Stimulated activated CD4-positive, alpha-beta T cell treated with anti-CD3 and anti-CD28 coated beads, TNF-alpha, amount 100 ng/mL, for 4 hours (primary cell): ENCODE measurements around the gene IZUMO4.

Experiments
- DNase-seq, 3 experiments: peaks; one replicate each; pipeline ENCODE4 v3.0.0-alpha.2; 2020; ENCODE audit warnings: low read depth in 3 of 3

Gene IZUMO4

DNA sequence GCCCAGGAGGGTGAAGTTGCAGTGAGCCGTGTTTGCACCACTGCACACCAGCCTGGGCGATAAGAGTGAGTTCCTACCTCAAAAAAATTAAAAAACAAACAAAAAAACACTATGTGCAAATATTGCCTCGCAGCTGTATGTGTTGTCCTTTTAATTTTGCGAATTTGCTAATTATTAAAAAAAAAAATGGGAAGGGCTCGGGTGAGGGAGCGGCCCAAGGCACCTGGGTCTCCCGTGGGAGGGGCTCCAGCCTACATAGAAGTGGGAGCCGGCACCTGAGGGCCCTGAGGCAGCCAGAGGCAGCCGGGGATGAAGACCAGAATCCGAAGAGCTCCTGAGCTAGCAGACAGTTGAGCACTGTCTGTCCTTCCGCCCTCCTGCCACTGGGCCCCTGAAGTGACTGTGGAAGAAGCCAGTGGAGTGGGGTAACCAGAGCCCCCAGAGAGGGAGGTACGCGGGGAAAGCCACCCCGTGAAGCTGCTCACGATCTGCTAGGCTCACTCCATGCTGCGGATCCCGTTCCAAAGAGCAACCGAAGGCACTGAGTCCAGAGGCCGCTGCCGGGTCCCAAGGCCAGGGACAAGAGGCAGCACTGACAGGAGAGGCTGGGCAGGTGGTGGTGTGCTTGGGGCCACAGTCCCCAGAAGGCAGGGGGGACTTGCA, 6.5 kb downstream of the IZUMO4 start:
- no peak for DNase-seq

DNA sequence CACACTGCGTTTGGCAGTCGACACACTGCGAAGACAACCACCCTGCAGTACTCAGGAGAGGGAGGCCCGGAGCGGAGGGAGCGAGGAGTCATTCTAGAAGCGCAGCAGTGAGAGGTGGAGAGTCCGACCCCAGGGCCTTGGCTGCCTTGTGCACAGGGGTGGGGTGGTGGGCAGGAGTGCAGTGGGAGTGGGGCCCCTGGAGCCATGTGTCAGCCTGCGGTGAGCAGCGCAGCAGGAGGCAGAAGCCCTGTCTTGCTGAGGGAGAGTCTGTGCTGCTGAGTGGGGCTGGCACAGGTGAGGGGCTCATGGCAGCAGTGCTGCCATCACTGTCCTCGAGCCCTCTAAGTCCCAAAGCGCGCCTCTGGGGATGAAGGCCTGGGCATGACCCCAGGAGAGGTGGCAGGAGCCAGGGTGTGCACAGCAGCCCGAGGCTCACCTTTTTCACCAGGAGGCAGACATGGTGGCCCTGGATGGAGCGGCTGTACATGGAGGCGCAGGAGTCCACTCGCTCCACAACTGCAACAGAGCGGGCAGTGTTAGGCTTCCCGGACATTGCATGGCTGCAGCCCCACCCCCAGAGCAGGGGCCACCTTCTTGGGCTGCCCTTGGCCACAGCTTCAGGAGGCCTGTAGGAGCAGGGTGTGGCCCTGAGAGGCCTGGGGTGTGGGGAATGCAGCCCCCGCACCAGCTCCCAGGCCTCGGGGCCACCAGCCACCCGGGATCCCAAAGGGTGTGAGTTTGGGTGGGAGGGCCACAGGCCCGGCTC, 11.7 kb downstream of the IZUMO4 start:
- no peak for DNase-seq

DNA sequence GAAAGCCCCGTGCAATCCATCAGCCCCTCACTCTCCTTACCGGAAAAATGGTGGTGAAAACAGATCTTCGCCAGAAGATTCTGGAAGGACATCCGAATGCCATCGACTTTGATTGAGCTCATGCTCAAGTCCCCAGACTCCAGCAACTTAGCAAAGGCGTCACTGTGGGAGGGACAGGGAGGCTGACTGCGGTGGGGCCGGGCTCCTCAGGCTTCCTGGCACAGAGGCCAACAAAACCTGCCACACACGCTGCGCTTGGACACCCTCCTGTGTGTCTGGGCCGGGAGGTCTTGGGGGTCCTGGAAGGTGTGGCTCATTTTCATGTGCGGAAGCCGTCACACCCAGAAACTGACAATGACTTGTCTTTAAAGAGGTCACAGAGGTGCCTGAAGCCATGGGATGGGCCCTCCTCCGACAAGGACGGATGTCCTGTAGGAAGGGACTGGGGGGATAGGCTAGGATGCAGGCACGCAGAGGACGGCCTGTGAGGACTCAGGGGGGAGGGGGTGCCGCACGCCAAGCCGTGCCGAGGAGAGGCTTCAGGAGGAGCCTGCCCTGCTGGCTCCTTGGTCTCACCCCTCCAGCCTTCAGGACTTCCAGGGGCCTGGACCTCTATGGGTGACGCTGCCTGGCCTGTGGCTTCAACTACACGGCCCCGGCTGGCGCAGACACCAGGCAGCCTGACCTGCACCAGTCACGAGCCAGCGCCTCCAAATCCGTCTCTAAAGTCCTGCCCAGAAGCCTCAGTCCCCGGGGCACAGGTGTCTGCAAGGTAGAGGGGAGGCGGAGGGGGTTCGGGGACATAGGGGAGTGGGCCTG, 12.5 kb downstream of the IZUMO4 start:
- DNase-seq: no peak

DNA sequence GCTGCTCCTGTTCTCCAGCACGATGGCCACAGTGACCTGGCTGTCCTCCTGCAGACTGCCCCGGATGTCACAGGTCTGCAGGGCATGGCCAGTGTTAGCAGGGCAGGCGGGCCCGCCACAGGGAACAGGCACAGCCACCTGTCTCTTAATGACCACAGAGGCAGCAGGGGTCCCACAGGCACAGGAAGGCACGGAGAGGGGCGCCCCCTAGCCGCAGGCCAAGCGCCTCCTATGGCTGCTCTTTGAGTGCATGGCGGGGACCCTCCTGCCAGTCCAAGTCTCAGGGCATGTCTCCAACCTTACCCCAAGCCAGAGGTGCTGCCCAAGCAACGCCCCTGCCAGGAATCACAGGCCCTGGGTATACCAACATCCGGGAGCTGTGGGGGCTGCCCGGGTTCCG, 14.1 kb downstream of the IZUMO4 start:
- DNase-seq: no peak

DNA sequence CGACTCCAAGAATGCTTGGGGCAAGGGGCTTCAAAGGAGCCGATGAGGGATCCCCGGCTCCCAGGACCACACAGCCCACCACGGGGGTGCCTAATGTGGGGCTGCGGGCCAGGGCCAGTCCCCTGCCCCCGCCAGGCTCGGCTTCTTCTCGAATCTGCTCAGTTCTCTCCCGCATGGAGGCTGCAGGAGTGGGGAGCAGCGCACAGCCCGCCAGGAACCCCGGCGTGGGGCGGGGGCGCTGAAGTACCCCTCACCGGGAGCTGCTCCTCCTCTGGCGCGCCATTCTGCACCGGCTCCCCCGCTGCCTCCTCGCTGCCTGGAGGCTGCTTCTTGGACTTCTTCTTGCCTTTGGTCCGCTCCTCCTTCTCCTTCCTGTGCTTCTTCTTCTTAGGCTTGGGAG, 14.7 kb downstream of the IZUMO4 start:
- DNase-seq: no peak

DNA sequence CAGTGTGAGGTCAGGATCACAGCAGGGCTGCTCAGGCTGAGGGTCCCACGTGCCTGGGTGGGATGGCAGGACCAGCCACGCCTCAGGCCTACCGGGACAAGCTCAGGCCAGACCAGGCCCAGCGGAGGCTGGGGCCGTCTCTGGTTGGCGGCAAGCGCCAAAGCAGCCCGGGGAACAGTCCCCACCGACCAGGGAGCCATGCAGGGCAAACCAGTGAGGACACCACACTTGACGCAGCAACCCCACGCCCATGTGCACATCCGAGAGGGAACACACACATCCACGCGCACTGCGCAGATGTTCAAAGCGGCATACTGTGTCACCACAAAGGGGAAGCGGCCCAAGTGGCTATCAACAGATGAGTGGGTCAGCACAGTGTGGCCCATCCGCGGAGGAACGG, 15.2 kb downstream of the IZUMO4 start:
- no peak for DNase-seq

DNA sequence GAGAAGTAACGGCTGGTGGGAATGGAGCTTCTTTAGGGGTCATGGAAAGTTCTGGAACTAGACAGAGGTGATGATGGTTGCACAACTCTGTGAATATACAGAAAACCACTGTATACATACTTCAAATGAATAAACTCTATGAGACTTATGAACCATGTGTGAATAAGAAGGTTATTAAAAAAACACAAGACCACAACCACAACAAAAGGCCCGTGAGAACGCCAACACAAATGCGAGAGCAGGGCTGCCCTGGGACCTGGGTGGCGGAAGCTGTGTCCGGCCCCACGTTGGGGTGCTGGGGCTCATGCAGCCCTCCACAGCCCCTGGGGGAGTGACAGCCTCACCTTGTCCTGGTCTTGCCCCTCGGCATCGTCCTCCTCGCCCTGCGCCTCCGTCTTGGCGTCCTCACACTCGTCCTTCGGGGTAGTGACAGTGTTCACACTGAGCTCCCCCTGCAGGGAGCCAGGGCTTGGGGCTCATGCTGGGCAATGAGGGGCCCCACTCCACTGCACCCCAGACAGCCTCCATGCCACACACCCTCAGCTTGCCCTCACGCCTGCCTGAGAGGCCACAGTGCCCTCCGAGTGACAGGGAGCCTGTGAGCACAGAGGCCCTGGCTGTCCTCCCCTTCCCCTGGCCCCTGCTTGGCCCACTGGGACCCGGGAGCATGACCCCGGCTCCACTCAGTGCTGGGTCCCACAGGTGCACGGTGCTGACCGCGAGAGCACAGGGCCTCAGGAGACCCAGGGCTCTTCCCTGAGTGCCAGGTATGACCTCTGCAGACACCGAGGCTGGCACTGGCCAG, 16.0 kb downstream of the IZUMO4 start:
- no peak for DNase-seq

DNA sequence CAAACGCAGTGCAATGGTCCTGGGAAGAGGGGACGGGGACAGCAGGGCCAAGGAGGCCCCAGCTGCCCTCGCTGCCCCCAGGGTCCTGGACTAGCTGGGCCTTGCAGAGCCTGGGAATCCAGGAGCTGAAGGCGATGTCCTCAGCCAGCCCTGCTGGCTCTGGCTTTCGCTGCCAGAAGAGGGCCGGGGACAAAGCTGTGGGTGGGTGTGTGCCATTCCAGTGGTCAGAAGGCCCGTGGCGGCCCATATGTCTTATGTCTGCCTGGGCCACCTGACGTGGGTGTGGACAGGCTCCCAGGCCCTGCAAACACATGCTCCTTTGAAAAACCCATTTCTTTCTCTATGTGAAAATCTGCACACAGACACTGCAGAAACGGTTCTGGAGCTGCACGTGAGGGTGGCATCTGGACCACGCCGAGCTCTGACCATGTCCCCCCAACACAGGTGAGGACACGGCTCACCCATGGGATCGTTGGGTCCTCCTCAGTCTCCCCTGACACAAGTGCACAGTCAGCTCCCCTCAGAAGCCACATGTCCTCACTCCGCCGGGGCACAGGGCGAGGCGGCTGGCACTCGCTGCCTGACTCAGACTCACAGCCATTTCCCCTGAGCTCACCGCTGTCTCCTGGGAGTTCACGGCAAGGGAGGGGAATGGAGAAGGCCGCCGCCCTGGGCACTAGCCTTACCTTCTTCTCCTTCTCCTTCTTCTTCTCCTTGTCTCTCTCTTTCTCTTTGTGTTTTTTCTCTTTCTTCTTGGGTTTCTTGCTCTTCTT, 16.9 kb downstream of the IZUMO4 start:
- no peak for DNase-seq

DNA sequence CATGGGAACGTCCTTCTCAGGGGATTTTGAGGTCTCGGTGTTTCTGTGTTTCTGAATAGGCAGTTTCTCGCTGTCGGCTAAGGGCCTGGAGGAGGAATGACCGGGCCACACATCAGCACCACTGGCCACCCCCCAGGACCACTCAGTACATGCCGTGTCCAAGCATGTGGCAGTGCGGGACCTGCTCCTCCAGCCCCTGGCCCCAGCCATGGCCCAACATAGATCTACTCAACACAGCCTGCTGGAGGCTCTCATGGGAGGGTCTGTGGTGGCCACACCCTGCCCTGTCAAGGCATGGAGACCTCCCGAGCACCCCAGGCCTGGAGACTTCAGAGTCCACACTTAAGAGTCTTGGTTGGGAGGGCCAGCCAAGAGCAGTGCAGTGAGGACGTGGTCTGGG, 17.5 kb downstream of the IZUMO4 start:
- no peak for DNase-seq

DNA sequence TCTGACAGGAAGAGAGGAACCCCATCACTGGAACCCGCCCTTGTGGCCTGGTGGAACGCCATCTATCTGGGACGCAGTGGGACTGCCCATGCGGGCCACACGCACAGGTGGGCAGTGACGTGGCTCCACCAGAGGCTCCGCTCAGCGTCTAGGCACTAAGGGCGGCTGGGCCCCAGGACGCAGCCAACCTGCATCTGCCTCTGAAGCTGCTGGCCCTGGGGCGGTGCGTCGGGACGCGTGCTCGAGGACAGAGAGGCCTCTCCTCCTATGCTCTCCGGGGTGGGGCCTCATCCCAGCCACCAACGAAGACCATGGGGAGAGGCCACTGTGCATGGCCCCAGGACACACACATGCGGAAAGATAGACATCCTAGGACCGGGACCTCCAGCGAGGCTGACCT, 18.1 kb downstream of the IZUMO4 start:
- no peak for DNase-seq

DNA sequence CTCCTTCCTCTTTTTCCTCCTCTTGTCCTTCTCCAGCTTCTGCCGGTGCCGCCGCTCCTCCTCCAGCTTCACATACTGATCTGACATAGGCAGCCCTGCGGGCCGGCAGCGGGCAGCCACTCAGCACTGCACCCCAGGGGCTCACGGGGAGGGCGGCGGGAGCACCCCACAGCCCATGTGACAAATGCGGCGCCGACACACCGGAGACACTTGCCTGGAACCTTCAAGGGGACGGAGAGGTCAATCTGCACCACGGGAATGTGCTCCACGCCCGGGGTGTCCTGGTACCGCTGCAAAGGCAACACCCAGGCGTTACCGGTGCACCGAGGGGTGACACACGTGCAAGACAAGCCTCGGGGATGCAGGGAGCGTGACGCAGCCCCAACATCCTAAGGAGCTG, 18.6 kb downstream of the IZUMO4 start:
- no peak for DNase-seq

DNA sequence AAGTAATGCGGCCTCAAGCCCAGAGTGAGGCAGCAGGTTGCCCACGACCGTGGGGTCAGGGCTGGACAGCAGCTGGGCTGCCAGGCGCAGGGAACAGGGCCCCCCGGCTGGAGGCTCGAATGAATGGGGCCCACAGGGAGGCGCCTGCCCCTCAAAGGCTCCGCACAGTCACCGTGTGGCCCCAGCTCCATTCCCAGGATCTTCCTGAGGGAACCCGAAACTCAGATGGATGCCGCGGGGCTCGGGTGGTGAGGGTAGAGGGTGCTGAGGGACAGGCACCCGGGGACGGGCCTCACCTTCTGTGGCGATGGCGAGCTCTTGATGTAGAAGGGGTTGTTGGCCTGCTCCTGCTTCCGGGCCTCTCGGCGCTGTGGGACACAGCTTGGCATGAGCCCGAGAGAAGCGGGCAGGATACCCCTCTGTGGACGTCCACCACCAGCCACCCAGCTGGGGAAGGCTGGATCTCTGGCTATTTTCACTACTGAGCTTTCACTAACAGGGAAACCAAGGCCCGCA, 19.3 kb downstream of the IZUMO4 start:
- DNase-seq: no peak

DNA sequence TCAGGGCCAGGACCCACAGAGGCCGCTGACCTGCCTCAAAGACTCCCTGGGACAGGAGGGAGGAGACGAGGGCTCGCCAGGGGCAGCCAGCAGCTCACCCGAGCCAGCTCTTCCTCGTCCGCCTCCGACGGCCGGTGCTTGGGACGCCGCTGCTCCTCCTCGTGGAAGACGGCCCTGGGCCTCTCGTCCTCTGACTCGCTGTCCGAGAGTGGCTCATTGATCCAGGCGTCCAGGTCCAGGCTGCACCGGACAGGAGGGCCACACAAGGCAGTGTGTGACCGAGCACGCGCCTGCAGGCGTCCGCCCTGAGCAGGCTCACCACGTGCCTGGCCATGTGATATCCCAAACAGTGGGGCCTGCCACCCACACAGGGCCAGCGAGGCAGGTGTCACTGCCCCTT, 19.8 kb downstream of the IZUMO4 start:
- DNase-seq: no peak

DNA sequence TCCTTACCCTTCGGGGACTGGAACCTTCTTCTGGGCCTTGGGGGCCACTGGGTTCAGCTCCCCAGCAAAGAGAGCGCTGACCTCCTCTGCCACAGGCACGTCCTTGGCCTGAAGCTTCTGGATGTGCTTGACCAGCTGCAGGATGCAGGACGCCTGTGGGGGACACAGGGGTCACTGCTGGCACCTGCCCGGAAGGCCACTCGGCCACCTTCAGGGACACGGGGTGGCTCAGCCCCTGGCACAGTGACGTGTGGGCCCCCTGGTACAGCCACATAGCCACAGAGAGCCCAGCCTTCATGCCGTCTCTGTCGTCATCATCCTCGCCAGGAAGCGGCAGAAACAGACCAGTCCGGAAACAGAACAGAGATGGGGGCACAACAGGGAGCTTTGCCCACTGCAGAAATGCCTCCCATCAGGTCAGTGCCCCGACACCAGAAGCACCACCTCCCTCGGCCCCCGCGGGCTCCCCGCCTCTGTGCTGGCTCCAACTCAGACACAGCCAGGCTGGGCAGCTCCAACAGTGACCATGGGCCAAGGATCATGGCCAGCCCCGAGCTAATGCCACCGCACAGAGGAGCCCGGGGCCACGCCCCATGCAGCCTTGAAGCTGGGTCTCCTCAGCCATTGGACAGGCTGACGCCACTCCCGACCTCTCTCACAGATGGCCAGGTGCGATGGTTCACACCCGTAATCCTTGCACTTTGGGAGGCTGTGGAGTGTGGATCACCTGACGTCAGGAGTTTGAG, 20.7 kb downstream of the IZUMO4 start:
- DNase-seq: no peak

DNA sequence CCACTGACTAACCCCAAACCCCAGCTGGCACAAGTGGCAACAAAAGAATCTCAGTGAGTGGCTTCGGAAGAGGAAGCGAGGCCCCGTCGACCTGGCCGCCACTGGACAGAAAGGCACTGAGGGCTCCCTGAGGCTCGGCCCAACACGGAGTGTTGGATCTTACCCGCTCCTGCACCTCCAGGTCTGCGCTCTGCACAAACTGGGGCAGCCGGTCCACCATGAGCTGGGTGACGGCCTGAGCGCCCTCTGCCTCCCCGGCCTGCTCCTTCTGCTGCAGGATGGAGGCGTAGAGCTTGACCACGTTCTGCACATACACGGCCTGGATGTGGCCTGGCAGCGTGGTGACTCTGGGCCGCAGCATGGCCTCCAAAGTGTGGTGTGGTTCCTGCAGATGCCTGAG, 21.7 kb downstream of the IZUMO4 start:
- DNase-seq: no peak

DNA sequence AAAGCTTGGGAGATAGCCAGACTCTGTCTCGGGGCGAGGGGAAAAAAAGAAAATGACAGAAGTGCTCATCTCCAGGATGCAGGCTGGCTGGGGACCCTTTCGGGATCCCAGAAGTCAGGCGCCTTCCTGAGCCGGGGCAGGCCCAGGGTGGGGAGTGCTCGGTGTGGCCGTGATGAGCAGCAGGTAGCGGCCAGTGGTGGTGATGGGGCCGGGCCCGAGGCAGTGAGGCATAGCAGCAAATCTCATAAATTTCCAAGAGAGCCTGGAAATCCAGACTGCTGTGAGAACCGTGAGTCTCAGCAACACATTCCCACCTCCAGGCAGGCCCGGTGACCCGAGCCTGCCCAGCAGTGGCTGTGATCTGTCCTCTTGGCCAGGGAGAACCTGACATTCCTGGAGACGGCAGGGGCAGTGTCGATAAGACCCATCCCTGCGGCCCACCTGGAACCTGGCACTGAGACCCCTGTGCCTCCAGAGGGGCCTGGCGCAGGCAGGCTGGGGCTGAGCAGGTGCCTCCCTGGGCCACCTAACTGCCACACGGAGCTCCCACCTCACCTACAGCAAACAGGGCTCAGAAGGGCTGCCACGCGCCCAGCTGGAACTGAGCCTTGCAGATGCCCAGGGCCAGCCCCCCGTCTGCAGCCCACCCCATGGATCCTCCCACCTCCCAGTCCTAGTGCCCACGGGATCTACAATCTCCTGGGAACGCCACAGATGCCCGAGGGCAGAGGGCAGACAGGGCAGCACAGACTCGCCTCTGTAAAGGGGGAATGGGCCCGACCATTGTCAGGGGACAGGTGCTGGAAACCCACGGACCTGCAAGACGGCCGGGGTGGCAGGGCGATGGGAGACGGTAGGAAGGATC, 23.4 kb downstream of the IZUMO4 start:
- no peak for DNase-seq

DNA sequence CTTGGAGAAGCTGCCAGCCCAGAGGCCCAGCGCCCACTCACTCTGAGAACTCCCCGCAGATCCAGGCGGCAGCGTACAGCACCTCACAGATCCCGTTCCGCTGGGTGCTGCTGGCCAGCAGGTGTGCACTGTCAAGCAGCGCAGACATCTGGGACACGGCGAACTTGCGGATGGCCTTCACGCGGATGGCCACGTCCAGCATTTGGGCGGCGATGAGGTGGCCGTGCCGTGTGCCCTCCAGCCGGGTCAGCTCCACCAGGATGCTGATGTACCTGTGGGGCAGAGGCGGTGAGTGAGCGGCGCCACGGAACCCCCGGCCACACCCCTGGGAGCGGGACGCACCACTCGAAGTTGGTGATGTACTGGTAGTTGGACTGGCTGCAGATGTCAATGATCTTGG, 24.1 kb downstream of the IZUMO4 start:
- no peak for DNase-seq

DNA sequence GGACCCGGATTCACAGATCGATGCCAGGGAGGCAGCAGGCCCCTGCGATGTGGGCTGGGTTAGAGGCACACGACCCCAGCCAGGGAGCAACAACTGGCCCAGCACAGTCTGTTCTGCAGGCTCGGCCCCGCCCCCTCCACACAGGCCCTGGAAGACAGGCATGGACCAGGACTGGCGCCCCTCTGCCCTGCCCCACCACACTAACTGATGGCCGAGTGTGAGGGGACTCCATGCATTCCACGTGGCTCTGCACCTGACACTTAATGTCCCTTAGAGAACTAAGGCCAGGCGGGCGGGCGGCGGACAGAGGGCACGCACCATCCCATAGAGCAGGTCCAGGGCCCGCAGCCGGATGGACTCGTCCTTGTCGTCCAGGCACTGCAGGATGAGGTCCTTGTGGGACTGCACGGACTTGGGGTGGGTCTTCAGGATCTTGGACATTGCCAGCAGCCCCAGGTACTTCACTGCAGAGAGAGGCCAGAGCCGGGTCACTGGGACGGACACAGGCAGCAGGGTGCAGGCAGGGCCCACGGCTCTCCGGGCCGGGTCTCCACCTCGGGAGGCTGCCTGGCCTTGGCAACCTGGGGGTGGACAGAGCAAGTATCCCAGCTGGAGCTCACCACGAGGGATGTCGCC, 24.8 kb downstream of the IZUMO4 start:
- DNase-seq: no peak

DNA sequence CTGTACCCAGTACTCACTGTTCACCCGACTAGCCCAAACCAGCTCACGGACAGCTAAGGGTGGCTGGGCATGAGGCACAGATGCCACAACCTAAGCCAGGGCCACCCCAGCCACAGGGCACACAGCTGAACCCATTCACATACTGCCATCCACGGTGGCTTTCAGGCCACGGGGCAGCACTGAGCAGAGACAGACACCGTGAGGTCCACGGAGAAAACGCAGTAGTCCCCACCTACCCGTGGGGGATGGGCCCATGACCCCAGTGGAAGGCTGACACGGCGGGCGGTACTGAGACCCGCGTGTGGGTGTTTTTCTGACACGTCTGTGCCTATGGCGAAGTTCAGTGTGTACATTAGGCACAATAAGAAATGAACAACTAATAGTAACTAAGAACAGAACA, 25.5 kb downstream of the IZUMO4 start:
- DNase-seq: no peak
